Mesothelial cell of epicardium (in vitro differentiated cells): ENCODE data around the gene NKTR. TPM values are rescaled to one million over a fixed set of nuclear protein-coding genes. Genes with fewer than 3 reads are reported as not detected.
A peak's percentile ranks its signal among the peaks of the same experiment; 100 is the strongest.
"Not testable (repeated sequence)": the region's sequence is repeated elsewhere in the genome, so short reads cannot be mapped to it uniquely, and the experiment has no call there.

ENCODE experiments used
- DNase-seq, 2 experiments: peaks; one replicate each; pipeline ENCODE4 v3.0.0; 2021; ENCODE audit warnings: low spot score in 2 of 2; ENCODE audit not compliant: unreplicated experiment in 2 of 2
- H3K27ac Mint-ChIP-seq: 2 replicates; pipeline ENCODE4 v1.8.0; 2021; ENCODE audit warnings: mixed read lengths
- H3K27me3 Mint-ChIP-seq: 2 replicates; pipeline ENCODE4 v1.8.0; 2021; ENCODE audit warnings: low read depth, mixed read lengths
- H3K36me3 Mint-ChIP-seq: 2 replicates; pipeline ENCODE4 v1.8.0; 2021; ENCODE audit warnings: mixed read lengths
- H3K4me1 Mint-ChIP-seq: 2 replicates; pipeline ENCODE4 v1.8.0; 2021; ENCODE audit warnings: mixed read lengths
- H3K4me3 Mint-ChIP-seq: 2 replicates; pipeline ENCODE4 v1.8.0; 2021; ENCODE audit warnings: mild to moderate bottlenecking, moderate library complexity, mixed read lengths
- H3K9me3 Mint-ChIP-seq: 2 replicates; pipeline ENCODE4 v1.8.0; 2021; ENCODE audit warnings: mixed read lengths
- CTCF ChIP-seq: fragments of 200-600 bp; sonication (generic); IDR thresholded peaks from one replicate; pipeline ENCODE4 v1.5.0; 2021; ENCODE audit warnings: antibody characterized with exemption; ENCODE audit not compliant: unreplicated experiment
- total RNA-seq: library from RNA; stranded (reverse); gene quantifications from 3 replicates; pipeline ENCODE4 v1.2.1, GENCODE V29; 2021

NKTR gene
- total RNA-seq, 1 donor from 2014 or later: 201 TPM

GRCh38 chr3:42569593-42570142 is 30.8 kb upstream of the NKTR start:
- TF ChIP-seq CTCF: no peak
- peaks cover 10% of the 10 kb centered on the region for H3K9me3 Mint-ChIP-seq
- H3K27ac Mint-ChIP-seq: no peak overlapping the region
- H3K4me3 Mint-ChIP-seq: no peak overlapping the region
- no peak for DNase-seq
- peaks cover 2% of the 10 kb centered on the region for H3K4me1 Mint-ChIP-seq
- peaks cover 41% of the 10 kb centered on the region for H3K36me3 Mint-ChIP-seq
- H3K27me3 Mint-ChIP-seq: no peaks in the 10 kb centered on the region

- Mint-ChIP-seq H3K27ac (no peak overlapping the region), H3K27me3 (no peaks in the 10 kb centered on the region), H3K4me3 (no peak overlapping the region), H3K36me3 (peaks cover 48% of the 10 kb centered on the region), H3K4me1 (peaks cover 2% of the 10 kb centered on the region), H3K9me3 (peaks cover 30% of the 10 kb centered on the region)
- DNase-seq: no peak
- TF ChIP-seq CTCF: no peak
Observed at GRCh38 chr3:42572278-42572677, 28.2 kb upstream of the NKTR start.

GRCh38 chr3:42575137-42575741 is 25.2 kb upstream of the NKTR start:
- H3K27me3 Mint-ChIP-seq: no peaks in the 10 kb centered on the region
- H3K36me3 Mint-ChIP-seq: peaks cover 45% of the 10 kb centered on the region
- no peak for DNase-seq
- no peak overlapping the region for H3K27ac Mint-ChIP-seq
- no peak for TF ChIP-seq CTCF
- H3K4me1 Mint-ChIP-seq: peaks cover 10% of the 10 kb centered on the region
- H3K4me3 Mint-ChIP-seq: no peak overlapping the region
- H3K9me3 Mint-ChIP-seq: peaks cover 36% of the 10 kb centered on the region

- Mint-ChIP-seq H3K9me3 (peaks cover 36% of the 10 kb centered on the region), H3K27me3 (no peaks in the 10 kb centered on the region), H3K36me3 (peaks cover 38% of the 10 kb centered on the region), H3K4me1 (peaks cover 26% of the 10 kb centered on the region), H3K4me3 (no peak overlapping the region), H3K27ac (no peak overlapping the region)
- TF ChIP-seq CTCF: no peak
- DNase-seq: no peak
Observed at GRCh38 chr3:42578054-42578453, 22.4 kb upstream of the NKTR start.

GRCh38 chr3:42579346-42579745 is 21.1 kb upstream of the NKTR start:
- Mint-ChIP-seq H3K9me3 (peaks cover 29% of the 10 kb centered on the region), H3K4me1 (peaks cover 26% of the 10 kb centered on the region), H3K4me3 (peak overlapping the region; percentile 2), H3K36me3 (peaks cover 30% of the 10 kb centered on the region)
- H3K27me3 Mint-ChIP-seq, DNase-seq, H3K27ac Mint-ChIP-seq: not testable (repeated sequence)

- H3K4me1 Mint-ChIP-seq: peaks cover 26% of the 10 kb centered on the region
- H3K27me3 Mint-ChIP-seq: no peaks in the 10 kb centered on the region
- DNase-seq: peak in 1 of 2 experiments; percentile 23
- H3K27ac Mint-ChIP-seq: peak overlapping the region; percentile 15
- H3K36me3 Mint-ChIP-seq: peaks cover 15% of the 10 kb centered on the region
- peaks cover 14% of the 10 kb centered on the region for H3K9me3 Mint-ChIP-seq
- no peak for TF ChIP-seq CTCF
- H3K4me3 Mint-ChIP-seq: peak overlapping the region; percentile 85
Observed at GRCh38 chr3:42581400-42581708, 19.1 kb upstream of the NKTR start.
